GM20431 (cell line): Measurements from ENCODE around the gene DLG5.

Experiments used
- in situ Hi-C: fragments of 300-500 bp; cut with MseI, MboI; formaldehyde crosslinking; loops from one replicate; pipeline ENCODE4 v1.15.0; 2020; ENCODE audit warnings: low sequenced_read_pairs; ENCODE audit not compliant: unreplicated experiment

The DLG5 gene

GRCh38 chr10:77744245-77744644 lies 182.3 kb downstream of the DLG5 start:
- in situ Hi-C loops = no loop called here

DNA sequence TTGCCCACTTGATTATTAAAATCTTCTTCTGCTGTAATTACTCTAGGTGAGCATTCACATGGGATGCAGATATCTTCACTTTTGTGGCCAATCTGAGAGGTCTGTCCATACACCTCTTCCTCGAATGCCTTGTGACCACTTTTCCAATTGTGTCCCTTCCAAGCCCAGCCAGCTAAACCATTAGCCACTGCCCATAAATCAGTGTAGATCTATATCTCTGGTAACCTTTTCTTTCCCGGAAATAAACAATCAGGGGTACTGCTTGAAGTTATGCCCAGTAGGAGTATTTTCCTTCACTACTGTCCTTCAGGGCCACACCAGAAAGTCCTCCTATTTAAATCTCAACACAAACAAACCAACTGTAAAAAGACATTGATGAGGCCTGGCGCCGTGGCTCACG lies 184.4 kb downstream of the DLG5 start:
- in situ Hi-C loops = no loop called here

DNA sequence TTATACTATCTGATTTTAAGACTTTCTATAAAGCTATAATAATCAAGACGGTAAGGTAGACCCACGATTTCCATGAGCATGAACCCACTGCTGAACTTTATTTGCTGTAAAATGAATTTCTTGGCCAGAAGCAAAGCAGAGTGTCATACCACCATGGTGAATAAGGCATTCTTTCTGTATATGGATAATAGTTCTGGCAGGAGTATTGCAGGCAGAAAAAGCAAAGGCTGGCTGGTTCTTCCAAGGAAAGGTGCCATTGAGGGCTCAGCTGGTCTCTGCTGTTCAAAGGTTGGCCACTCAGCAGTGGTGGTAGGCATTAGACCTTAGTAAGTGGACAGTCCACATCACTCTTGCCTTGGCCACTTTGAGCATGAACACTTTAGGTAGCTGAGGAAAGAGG lies 184.8 kb downstream of the DLG5 start:
- in situ Hi-C loops = no loop called here
